Smooth muscle cell (in vitro differentiated cells): ENCODE measurements around the gene BCL7C. TPM values are rescaled to one million over a fixed set of nuclear protein-coding genes. Genes with fewer than 3 reads are reported as not detected.
"Not testable (repeated sequence)": the region's sequence is repeated elsewhere in the genome, so short reads cannot be mapped to it uniquely, and the experiment has no call there.

Experiments
- DNase-seq: peaks from one replicate; lab custom pipeline; 2025; ENCODE audit not compliant: unreplicated experiment; lab: John Stamatoyannopoulos, UW
- H2AFZ ChIP-seq: fragments of 200-600 bp; sonication (generic); 2 replicates; pipeline ENCODE4 v1.6.0; 2016; ENCODE audit warnings: antibody characterized with exemption, low read depth, mild to moderate bottlenecking
- H3F3A ChIP-seq: fragments of 200-600 bp; sonication (generic); 2 replicates; pipeline ENCODE4 v1.6.0; 2017; ENCODE audit warnings: antibody characterized with exemption, low read depth
- H3K27ac ChIP-seq: fragments of 200-600 bp; sonication (generic); 2 replicates; pipeline ENCODE4 v1.5.1; 2016; ENCODE audit warnings: low read depth, mild to moderate bottlenecking
- H3K27me3 ChIP-seq: fragments of 200-600 bp; sonication (generic); 2 replicates; pipeline ENCODE4 v1.6.1; 2016; ENCODE audit warnings: low read depth, mild to moderate bottlenecking
- H3K36me3 ChIP-seq: fragments of 200-600 bp; sonication (generic); 2 replicates; pipeline ENCODE4 v1.5.1; 2016; ENCODE audit warnings: low read depth
- H3K4me1 ChIP-seq: fragments of 200-600 bp; sonication (generic); 2 replicates; pipeline ENCODE4 v1.5.1; 2016; ENCODE audit warnings: low read depth
- H3K4me2 ChIP-seq: fragments of 200-600 bp; sonication (generic); 2 replicates; pipeline ENCODE4 v1.6.0; 2016; ENCODE audit warnings: mild to moderate bottlenecking
- H3K4me3 ChIP-seq: fragments of 200-600 bp; sonication (generic); 2 replicates; pipeline ENCODE4 v1.5.1; 2016; ENCODE audit warnings: mild to moderate bottlenecking
- H3K79me2 ChIP-seq: fragments of 200-600 bp; sonication (generic); 2 replicates; pipeline ENCODE4 v1.6.0; 2016; ENCODE audit warnings: low read depth, mild to moderate bottlenecking
- H3K9ac ChIP-seq: fragments of 200-600 bp; sonication (generic); 2 replicates; pipeline ENCODE4 v1.6.0; 2016; ENCODE audit warnings: low read depth
- H3K9me3 ChIP-seq: fragments of 200-600 bp; sonication (generic); replicated peaks from 2 replicates; pipeline ENCODE4 v1.5.1; 2016; ENCODE audit warnings: low read depth
- H4K20me1 ChIP-seq: fragments of 200-600 bp; sonication (generic); 2 replicates; pipeline ENCODE4 v1.6.0; 2016; ENCODE audit warnings: low read depth
- CTCF ChIP-seq: fragments of 200-600 bp; sonication (generic); IDR thresholded peaks from 2 replicates; pipeline ENCODE4 v1.5.1; 2017; ENCODE audit warnings: borderline replicate concordance, mild to moderate bottlenecking, antibody characterized with exemption; ENCODE audit not compliant: insufficient read depth, poor library complexity, severe bottlenecking
- whole genome bisulfite sequencing: methylation state at CpG from one replicate; pipeline ENCODE4 v1.1.7; 2016; ENCODE audit warnings: low lambda C conversion rate; 5-methylcytosine and 5-hydroxymethylcytosine counted together
- polyA plus RNA-seq: library from polyadenylated mRNA; unstranded; fragments of >200 nt; fragmentation: Nextera tagmentation; extraction: Ambion mirVana; gene quantifications from 2 replicates; pipeline ENCODE4 v1.2.1, GENCODE V29; 2016
- total RNA-seq: library from RNA; depleted of rRNA; stranded (reverse); fragments of >200 nt; gene quantifications from 2 replicates; pipeline ENCODE4 v1.2.3, GENCODE V29; 2014

BCL7C gene
- total and polyA plus RNA-seq, 2 experiments from 2014 or later, result 34.2 to 76.1 TPM

GRCh38 chr16:30892670-30893416 lies 1.0 kb downstream of the BCL7C start:
- H2AFZ ChIP-seq, result no peak overlapping the region
- H3K27me3 ChIP-seq, result no peaks in the 10 kb centered on the region
- no peaks in the 10 kb centered on the region for H4K20me1 ChIP-seq
- 90% methylated on average over 19 of the region's 20 CpGs for WGBS
- TF ChIP-seq CTCF, result no peak
- H3K4me1 ChIP-seq, result peaks cover 20% of the 10 kb centered on the region
- H3K9me3 ChIP-seq, result no peaks in the 10 kb centered on the region
- H3K4me2 ChIP-seq, result peak overlapping the region; percentile 95
- peaks cover 20% of the 10 kb centered on the region for H3F3A ChIP-seq
- DNase-seq, result no peak
- H3K79me2 ChIP-seq, result peaks cover 29% of the 10 kb centered on the region
- peak overlapping the region; percentile 84 for H3K9ac ChIP-seq
- H3K27ac ChIP-seq, result no peak overlapping the region
- H3K36me3 ChIP-seq, result no peaks in the 10 kb centered on the region
- peak overlapping the region; percentile 86 for H3K4me3 ChIP-seq

GRCh38 chr16:30891043-30891823 lies 2.6 kb downstream of the BCL7C start:
- Histone ChIP-seq H3K4me1 (peaks cover 16% of the 10 kb centered on the region), H3K79me2 (peaks cover 26% of the 10 kb centered on the region), H3F3A (peaks cover 14% of the 10 kb centered on the region)
- not testable (repeated sequence) for H3K27ac ChIP-seq, DNase-seq, H4K20me1 ChIP-seq, H3K27me3 ChIP-seq, H3K9me3 ChIP-seq, H3K4me2 ChIP-seq, H3K9ac ChIP-seq, H3K36me3 ChIP-seq, H2AFZ ChIP-seq, H3K4me3 ChIP-seq
- 96% methylated on average over 15 of the region's 15 CpGs for WGBS

- peaks cover 11% of the 10 kb centered on the region for H3K4me1 ChIP-seq
- H2AFZ ChIP-seq, result no peak overlapping the region
- TF ChIP-seq CTCF, result no peak
- H3F3A ChIP-seq, result peaks cover 6% of the 10 kb centered on the region
- no peak overlapping the region for H3K9ac ChIP-seq
- no peaks in the 10 kb centered on the region for H3K27me3 ChIP-seq
- no peaks in the 10 kb centered on the region for H3K9me3 ChIP-seq
- no peaks in the 10 kb centered on the region for H3K36me3 ChIP-seq
- no peak overlapping the region for H3K4me2 ChIP-seq
- no peak overlapping the region for H3K4me3 ChIP-seq
- peaks cover 7% of the 10 kb centered on the region for H4K20me1 ChIP-seq
- 86% methylated on average over 5 of the region's 5 CpGs for WGBS
- H3K79me2 ChIP-seq, result peaks cover 26% of the 10 kb centered on the region
- no peak for DNase-seq
- H3K27ac ChIP-seq, result no peak overlapping the region
Measured at GRCh38 chr16:30889721-30890120, 4.2 kb downstream of the BCL7C start.

- WGBS, result 95% methylated on average over 8 of the region's 8 CpGs
- Histone ChIP-seq H3K79me2 (peaks cover 26% of the 10 kb centered on the region), H3K9ac (no peak overlapping the region), H3K4me1 (peaks cover 8% of the 10 kb centered on the region), H2AFZ (no peak overlapping the region), H3K27me3 (no peaks in the 10 kb centered on the region), H3K9me3 (no peaks in the 10 kb centered on the region), H3K36me3 (no peaks in the 10 kb centered on the region), H3K27ac (no peak overlapping the region), H3K4me2 (no peak overlapping the region), H3K4me3 (no peak overlapping the region), H4K20me1 (peaks cover 7% of the 10 kb centered on the region), H3F3A (no peaks in the 10 kb centered on the region)
- DNase-seq, result no peak
- no peak for TF ChIP-seq CTCF
Measured at GRCh38 chr16:30888856-30889499, 4.9 kb downstream of the BCL7C start.
